ENCODE results near the gene SFMBT1. TPM values are rescaled to one million over a fixed set of nuclear protein-coding genes. Genes with fewer than 3 reads are reported as not detected.

SFMBT1 gene
- total RNA-seq, 1 donor from 2014 or later = 5.5 TPM

DNA sequence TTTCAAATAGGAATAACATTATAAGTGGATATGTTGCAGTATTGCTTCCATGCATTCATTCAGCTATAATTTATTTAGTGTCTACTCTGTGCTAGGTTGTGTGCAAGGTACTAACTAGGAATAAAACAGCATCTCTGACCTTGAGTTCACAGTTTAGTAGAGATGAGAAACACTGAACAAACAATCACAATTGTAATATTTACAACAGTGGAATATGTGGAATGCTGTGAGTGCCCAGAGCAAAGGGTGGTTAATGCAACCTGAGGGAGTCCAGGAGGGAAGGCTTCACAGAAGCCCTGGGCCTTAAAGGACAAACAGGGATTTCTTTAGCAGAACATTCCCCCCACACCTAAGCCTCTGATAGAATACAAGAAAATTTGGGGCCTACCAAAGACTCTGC lies 13.3 kb downstream of the SFMBT1 start:
- no peak for FAIRE-seq
- no peak for DNase-seq (ENCODE audit: low read depth)
- no peak overlapping the region for H2AFZ ChIP-seq (ENCODE audit: low read depth, low read length)
- H3K36me3 Mint-ChIP-seq (ENCODE audit: low read depth, unreplicated experiment) = no peaks in the 10 kb centered on the region
- H3K9ac ChIP-seq (ENCODE audit: low read length) = no peak overlapping the region
- peaks cover 6% of the 10 kb centered on the region for H4K20me1 ChIP-seq (ENCODE audit: insufficient read depth, low read length)
- no peak overlapping the region for H3K27ac Mint-ChIP-seq (ENCODE audit: unreplicated experiment)
- peaks cover 6% of the 10 kb centered on the region for H3K4me1 Mint-ChIP-seq (ENCODE audit: low read depth, unreplicated experiment)
- no peaks in the 10 kb centered on the region for H3K9me3 Mint-ChIP-seq (ENCODE audit: unreplicated experiment)
- no peaks in the 10 kb centered on the region for H3K4me1 ChIP-seq (ENCODE audit: insufficient read depth, low read length)
- H3K4me3 ChIP-seq (ENCODE audit: insufficient read depth, low read depth, low read length) = no peak overlapping the region
- no peak for TF ChIP-seq EZH2 (IDR thresholded peaks at IDR 0.05; ENCODE audit: insufficient read depth, low read length)
- TF ChIP-seq, protein P1, sequence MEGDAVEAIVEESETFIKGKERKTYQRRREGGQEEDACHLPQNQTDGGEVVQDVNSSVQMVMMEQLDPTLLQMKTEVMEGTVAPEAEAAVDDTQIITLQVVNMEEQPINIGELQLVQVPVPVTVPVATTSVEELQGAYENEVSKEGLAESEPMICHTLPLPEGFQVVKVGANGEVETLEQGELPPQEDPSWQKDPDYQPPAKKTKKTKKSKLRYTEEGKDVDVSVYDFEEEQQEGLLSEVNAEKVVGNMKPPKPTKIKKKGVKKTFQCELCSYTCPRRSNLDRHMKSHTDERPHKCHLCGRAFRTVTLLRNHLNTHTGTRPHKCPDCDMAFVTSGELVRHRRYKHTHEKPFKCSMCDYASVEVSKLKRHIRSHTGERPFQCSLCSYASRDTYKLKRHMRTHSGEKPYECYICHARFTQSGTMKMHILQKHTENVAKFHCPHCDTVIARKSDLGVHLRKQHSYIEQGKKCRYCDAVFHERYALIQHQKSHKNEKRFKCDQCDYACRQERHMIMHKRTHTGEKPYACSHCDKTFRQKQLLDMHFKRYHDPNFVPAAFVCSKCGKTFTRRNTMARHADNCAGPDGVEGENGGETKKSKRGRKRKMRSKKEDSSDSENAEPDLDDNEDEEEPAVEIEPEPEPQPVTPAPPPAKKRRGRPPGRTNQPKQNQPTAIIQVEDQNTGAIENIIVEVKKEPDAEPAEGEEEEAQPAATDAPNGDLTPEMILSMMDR (IDR thresholded peaks at IDR 0.05; ENCODE audit: insufficient read depth, low read depth, low read length) = no peak
- no peak overlapping the region for H3K4me3 Mint-ChIP-seq (ENCODE audit: unreplicated experiment)
- no peak overlapping the region for H3K27ac ChIP-seq (ENCODE audit: low read depth, low read length)
- no peaks in the 10 kb centered on the region for H3K27me3 ChIP-seq (ENCODE audit: insufficient read depth, low read length)
- H3K4me2 ChIP-seq (ENCODE audit: low read length) = no peak overlapping the region
- H3K36me3 ChIP-seq (ENCODE audit: insufficient read depth, low read length) = no peaks in the 10 kb centered on the region
- no peaks in the 10 kb centered on the region for H3K9me3 ChIP-seq (ENCODE audit: insufficient read depth, low read depth, low read length)
- H3K79me2 ChIP-seq (ENCODE audit: insufficient read depth, low read length) = no peaks in the 10 kb centered on the region
- no peaks in the 10 kb centered on the region for H3K27me3 Mint-ChIP-seq (ENCODE audit: low read depth, unreplicated experiment)

DNA sequence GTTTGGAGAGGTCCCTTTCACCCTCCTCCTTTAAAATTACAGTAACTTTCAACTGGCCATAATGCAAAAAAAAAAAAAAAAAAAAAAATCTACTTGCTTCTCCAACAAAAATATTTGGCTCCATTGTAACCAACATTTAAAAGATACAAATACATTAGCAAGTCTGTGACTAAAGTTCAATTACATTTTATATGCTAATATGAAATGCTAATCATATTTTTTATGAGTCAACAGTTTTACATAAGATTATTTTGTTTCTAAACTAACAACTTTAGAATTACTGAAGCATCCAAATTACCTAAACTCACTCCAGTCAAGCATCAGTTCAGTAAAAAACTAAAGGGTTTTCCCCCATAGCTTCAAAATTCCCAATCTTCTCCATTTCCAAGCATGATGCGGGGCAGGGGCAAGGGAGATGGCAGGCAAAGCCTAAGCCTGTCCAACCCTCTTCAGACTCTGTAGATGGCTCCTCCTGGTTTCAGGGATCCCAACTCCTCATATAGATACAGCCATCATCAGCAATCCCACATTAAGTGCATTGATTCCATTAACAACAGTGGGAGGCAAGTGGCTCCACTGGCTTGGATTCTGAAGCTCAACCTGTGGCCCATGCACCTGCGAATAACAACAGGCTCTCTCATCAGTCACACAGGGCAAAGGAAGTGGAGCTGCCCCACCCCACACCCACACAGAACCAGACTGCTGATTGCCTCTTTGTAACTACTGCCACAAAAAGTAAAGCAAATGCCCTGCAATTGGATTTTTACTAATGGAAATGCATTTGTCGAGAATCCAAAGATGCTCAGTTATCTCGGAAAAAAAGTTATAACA lies 15.0 kb downstream of the SFMBT1 start:
- H3K27ac ChIP-seq (ENCODE audit: low read depth, low read length) = no peak overlapping the region
- Mint-ChIP-seq H3K27me3 (ENCODE audit: low read depth, unreplicated experiment) (no peaks in the 10 kb centered on the region), H3K4me3 (ENCODE audit: unreplicated experiment) (no peak overlapping the region), H3K9me3 (ENCODE audit: unreplicated experiment) (no peaks in the 10 kb centered on the region), H3K36me3 (ENCODE audit: low read depth, unreplicated experiment) (no peaks in the 10 kb centered on the region), H3K4me1 (ENCODE audit: low read depth, unreplicated experiment) (peaks cover 13% of the 10 kb centered on the region), H3K27ac (ENCODE audit: unreplicated experiment) (no peak overlapping the region)
- H3K79me2 ChIP-seq (ENCODE audit: insufficient read depth, low read length) = no peaks in the 10 kb centered on the region
- DNase-seq (ENCODE audit: low read depth) (no peak), FAIRE-seq (no peak)
- H3K4me1 ChIP-seq (ENCODE audit: insufficient read depth, low read length) = no peaks in the 10 kb centered on the region
- H4K20me1 ChIP-seq (ENCODE audit: insufficient read depth, low read length) = no peaks in the 10 kb centered on the region
- TF ChIP-seq EZH2 (IDR thresholded peaks at IDR 0.05; ENCODE audit: insufficient read depth, low read length) = no peak
- TF ChIP-seq, protein P1 (IDR thresholded peaks at IDR 0.05; ENCODE audit: insufficient read depth, low read depth, low read length) = no peak
- no peaks in the 10 kb centered on the region for H3K36me3 ChIP-seq (ENCODE audit: insufficient read depth, low read length)
- H3K4me3 ChIP-seq (ENCODE audit: insufficient read depth, low read depth, low read length) = no peak overlapping the region
- H3K9me3 ChIP-seq (ENCODE audit: insufficient read depth, low read depth, low read length) = no peaks in the 10 kb centered on the region
- no peak overlapping the region for H3K4me2 ChIP-seq (ENCODE audit: low read length)
- H2AFZ ChIP-seq (ENCODE audit: low read depth, low read length) = no peak overlapping the region
- no peaks in the 10 kb centered on the region for H3K27me3 ChIP-seq (ENCODE audit: insufficient read depth, low read length)
- H3K9ac ChIP-seq (ENCODE audit: low read length) = no peak overlapping the region

DNA sequence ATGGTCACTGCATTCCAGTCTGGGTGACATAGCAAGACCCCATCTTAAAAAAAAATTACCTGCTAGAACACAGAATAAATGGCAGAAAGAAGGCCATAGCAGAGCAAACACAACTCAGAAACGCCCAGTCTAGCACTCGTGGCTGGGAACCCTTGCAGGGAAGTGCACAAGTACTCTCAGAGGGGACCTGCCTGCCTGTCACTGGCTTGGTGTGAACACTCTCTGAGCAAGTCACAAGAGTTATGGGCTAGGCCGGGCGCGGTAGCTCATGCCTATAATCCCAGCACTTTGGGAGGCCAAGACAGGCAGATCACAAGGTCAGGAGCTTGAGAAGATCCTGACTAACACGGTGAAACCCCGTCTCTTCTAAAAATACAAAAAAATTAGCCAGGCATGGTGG lies 17.2 kb downstream of the SFMBT1 start:
- Histone ChIP-seq H2AFZ (ENCODE audit: low read depth, low read length) (no peak overlapping the region), H4K20me1 (ENCODE audit: insufficient read depth, low read length) (no peaks in the 10 kb centered on the region), H3K36me3 (ENCODE audit: insufficient read depth, low read length) (no peaks in the 10 kb centered on the region), H3K27ac (ENCODE audit: low read depth, low read length) (no peak overlapping the region), H3K9me3 (ENCODE audit: insufficient read depth, low read depth, low read length) (no peaks in the 10 kb centered on the region), H3K4me1 (ENCODE audit: insufficient read depth, low read length) (no peaks in the 10 kb centered on the region), H3K4me2 (ENCODE audit: low read length) (no peak overlapping the region), H3K4me3 (ENCODE audit: insufficient read depth, low read depth, low read length) (no peak overlapping the region), H3K79me2 (ENCODE audit: insufficient read depth, low read length) (no peaks in the 10 kb centered on the region), H3K27me3 (ENCODE audit: insufficient read depth, low read length) (no peaks in the 10 kb centered on the region), H3K9ac (ENCODE audit: low read length) (no peak overlapping the region)
- FAIRE-seq (no peak), DNase-seq (ENCODE audit: low read depth) (no peak)
- Mint-ChIP-seq H3K27me3 (ENCODE audit: low read depth, unreplicated experiment) (no peaks in the 10 kb centered on the region), H3K27ac (ENCODE audit: unreplicated experiment) (no peak overlapping the region), H3K9me3 (ENCODE audit: unreplicated experiment) (no peaks in the 10 kb centered on the region), H3K4me1 (ENCODE audit: low read depth, unreplicated experiment) (peaks cover 13% of the 10 kb centered on the region), H3K36me3 (ENCODE audit: low read depth, unreplicated experiment) (no peaks in the 10 kb centered on the region), H3K4me3 (ENCODE audit: unreplicated experiment) (no peak overlapping the region)
- no peak for TF ChIP-seq EZH2 (IDR thresholded peaks at IDR 0.05; ENCODE audit: insufficient read depth, low read length)
- TF ChIP-seq, protein P1 (IDR thresholded peaks at IDR 0.05; ENCODE audit: insufficient read depth, low read depth, low read length) = no peak
